Islet precursor cell (in vitro differentiated cells): ENCODE results near the gene BICRA.

Source experiments
- DNase-seq: peaks from one replicate; pipeline ENCODE4 v3.0.0-alpha.2; 2018

The BICRA gene

DNA sequence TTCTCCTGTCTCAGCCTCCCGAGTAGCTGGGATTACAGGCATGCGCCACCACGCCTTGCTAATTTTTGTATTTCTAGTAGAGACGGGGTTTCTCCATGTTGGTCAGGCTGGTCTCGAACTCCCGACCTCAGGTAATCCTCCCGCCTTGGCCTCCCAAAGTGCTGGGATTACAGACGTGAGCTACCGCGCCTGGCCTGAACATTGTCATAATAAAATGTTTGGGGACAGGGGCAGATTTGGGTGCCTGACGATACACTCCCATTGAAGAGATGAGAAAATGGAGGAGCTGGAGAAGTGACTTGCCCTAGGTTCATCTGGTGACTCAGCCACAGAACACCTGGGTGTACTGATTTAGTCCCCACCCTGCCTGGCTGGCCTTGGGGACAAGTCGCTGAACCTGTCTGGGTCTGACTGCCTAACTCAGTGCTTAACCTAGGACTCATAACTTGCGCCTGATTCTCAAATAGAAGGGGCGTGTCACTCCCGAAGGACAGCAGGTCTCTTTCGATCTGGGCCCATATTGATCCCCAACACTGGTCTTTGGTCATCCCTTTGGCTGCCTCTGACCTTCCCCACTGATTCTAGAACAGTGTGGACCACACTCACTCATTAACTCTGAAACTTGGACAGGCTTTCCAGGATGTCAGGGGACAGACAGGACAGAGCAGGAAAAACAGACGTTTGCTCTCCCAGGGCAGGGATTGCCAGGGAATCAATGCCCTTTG lies 7.6 kb upstream of the BICRA start:
- DNase-seq = peak; percentile 70

GRCh38 chr19:47603706-47604565 lies 5.0 kb upstream of the BICRA start:
- no peak for DNase-seq

DNA sequence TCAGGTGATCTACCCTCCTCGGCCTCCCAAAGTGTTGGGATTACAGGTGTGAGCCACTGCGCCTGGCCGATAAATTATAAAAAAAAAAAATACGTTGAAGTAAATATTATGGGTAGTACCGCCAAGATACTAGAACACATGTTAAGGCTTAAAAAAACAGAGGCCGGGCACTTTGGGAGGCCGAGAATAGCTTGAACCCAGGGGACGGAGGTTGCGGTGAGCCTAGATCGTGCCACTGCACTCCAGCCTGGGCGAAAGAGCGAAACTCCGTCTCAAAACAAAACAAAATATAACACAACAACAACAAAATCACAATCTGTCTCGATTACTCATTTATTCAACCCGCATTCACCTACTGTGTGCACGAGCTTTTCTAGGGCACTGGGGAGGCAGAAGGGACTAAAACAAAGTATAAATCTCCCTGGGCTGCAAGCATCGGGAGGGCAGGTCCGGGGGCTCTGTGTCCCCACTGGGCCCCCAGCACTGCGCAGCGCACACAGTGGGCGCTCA lies 1.3 kb upstream of the BICRA start:
- no peak for DNase-seq

GRCh38 chr19:47608074-47608918 lies 638 bp upstream of the BICRA start:
- peak; percentile 97 for DNase-seq

- DNase-seq = peak; percentile 80
These were observed 1.3 kb downstream of the BICRA start for GRCh38 chr19:47609906-47610894.

DNA sequence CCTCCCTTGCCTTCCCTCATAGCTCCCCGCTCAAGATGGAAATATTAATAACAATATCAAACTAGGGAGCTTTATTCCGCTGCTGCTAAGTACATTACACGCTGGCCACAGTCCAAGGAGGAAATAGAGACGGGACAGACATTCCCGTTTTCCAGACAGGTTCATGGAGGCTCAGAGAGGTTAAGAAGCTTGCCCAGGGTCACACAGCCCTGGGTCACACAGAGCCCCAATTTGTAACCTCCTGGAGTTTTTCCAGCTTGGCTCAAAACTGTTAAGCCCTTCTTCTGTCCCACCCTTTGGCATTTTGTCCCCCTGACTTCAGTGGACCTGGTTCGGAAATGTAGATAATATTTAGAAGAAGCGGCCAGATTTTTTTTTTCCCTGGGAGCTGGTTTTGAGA lies 2.0 kb downstream of the BICRA start:
- DNase-seq = no peak

DNA sequence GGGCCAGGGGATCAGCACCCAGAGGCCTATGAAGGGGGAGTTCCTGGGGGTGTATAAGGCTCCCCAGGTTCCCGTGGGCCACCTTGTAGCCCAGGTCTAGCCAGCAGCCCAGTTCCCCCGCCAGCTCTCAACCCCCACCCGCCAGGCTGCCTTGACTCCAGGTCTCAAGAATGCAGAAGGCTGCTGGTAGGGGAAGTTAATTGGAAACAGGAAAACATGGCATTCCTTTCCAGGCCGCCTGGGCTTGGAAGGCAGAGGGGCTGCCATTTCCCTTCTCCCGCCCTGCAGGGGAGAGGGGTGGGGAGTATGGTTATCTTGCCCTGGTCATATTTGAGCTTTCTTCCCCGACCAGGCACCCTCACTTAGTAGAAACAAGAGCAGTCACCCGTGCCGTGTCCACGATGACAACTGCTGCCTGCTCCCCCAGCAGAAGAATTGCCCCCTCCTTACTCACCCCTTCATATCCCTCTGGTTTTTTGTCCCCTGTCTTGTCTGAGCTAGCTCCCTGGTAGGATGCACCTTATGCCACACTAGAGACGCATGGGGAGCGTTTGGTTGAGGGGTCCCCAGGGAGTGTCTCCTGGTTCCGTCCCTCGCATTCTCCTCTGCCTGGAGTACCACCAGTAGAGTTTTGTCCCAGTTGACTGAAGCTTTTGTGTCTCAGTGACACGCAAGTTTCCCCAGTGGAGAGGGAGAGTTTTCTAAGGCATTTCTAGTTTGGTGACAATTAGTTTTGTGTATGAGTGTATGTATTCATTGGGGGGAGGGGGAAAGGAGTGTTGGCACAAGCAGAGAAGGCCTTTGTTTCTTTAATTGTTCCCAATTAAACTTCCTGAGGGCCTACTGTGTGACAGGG lies 4.5 kb downstream of the BICRA start:
- peak; percentile 96 for DNase-seq

GRCh38 chr19:47614021-47614295 lies 5.0 kb downstream of the BICRA start:
- DNase-seq = no peak

GRCh38 chr19:47614559-47614958 lies 5.6 kb downstream of the BICRA start:
- DNase-seq = no peak

- DNase-seq = no peak
These were observed 6.3 kb downstream of the BICRA start for GRCh38 chr19:47615230-47615629.

DNA sequence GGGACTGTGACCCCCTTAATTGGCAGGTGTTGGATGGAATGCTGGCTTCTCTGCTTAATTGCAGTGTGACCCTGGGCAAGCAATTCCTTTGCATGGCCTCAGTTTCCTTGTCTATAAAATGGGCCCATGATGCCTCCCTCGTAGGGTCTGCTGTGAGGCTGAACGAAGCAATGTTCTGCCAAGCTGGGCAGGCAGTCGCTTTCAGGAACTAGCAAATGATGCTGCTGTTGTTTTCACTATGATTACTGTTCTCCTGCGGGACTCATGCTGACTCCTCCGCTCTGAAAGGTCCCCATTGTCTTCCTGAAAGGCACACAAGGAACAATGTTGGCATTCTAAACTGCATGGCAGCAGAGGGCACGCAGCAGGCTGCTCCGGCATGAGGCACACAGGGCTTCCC lies 6.8 kb downstream of the BICRA start:
- no peak for DNase-seq

- no peak for DNase-seq
These were observed 9.8 kb downstream of the BICRA start for GRCh38 chr19:47618771-47619170.

DNA sequence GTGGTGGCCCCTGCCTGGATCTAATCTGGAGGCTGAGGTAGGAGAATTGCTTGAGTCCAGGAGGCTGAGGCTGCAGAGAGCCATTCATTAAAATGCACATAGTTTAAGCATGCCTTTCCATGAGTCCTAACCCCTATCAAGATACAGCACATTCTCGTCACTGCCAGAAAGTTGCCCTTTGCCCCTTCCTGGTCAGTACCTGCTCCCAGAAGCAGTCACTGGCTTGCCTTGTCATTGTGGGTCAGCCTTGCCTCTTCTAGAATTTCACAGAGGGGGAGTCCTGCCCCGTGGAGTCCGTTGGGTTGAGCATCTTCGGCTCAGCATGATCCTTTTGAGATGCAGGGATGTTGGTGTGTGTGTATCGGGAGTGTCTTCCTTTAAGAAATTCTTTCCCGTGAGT lies 10.8 kb downstream of the BICRA start:
- DNase-seq = peak; percentile 68

DNA sequence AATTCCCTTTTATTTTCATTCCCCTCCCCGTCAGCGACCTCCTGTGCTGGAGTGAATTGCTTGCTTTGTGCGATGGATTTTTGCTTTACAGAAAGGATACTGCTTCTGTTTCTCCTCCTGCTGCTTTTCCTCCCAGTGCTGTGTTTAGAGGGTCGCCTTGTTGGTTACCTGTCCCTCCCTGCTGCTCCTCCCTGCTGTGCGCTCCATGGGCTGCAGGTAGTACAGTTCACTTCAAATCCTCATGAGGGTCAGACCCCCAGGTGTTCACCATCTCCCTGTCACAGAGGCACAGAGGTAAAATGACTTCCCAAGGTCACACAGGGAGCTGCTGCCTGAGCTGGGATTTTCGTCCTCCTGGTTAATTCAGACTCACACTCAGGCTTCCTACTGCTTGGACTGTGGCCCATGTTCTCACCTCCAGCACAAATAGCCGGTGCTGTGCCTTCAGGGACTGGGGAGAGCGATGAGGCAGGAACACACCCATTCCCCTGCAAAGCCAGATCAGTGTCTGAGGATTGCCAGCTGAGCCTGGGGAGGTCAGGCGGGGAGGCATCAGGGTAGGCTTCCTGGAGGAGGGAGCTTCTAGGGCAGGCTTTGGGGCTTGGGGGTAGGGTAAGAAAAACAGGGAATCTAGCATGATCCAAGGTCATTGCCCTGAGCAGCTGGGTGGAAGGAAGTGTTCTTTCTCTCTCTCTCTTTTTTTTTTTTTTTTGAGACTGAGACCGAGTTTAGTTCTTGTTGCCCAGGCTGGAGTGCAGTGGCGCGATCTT lies 14.4 kb downstream of the BICRA start:
- DNase-seq = no peak

- peak; percentile 89 for DNase-seq
These were observed 15.0 kb downstream of the BICRA start for GRCh38 chr19:47623921-47624391.

- no peak for DNase-seq
These were observed 16.7 kb downstream of the BICRA start for GRCh38 chr19:47625650-47626049.

GRCh38 chr19:47626238-47626637 lies 17.3 kb downstream of the BICRA start:
- DNase-seq = no peak

GRCh38 chr19:47628078-47628771 lies 19.3 kb downstream of the BICRA start:
- no peak for DNase-seq

GRCh38 chr19:47630594-47630993 lies 21.7 kb downstream of the BICRA start:
- DNase-seq = no peak
